ACC112 (cell line): ENCODE data around the gene ZNF397.

Experiments used
- H2AFZ ChIP-seq: fragments of 200-600 bp; sonication (generic); one replicate; pipeline ENCODE4 v1.6.0; 2017; ENCODE audit warnings: antibody characterized with exemption, low read length; ENCODE audit not compliant: unreplicated experiment
- H3K27ac ChIP-seq: fragments of 200-600 bp; sonication (generic); 2 replicates; pipeline ENCODE4 v1.5.1; 2014; ENCODE audit warnings: low read depth, mild to moderate bottlenecking, antibody characterized with exemption, low read length, moderate library complexity
- H3K27me3 ChIP-seq: fragments of 200-600 bp; sonication (generic); 2 replicates; pipeline ENCODE4 v1.6.1; 2014; ENCODE audit warnings: mild to moderate bottlenecking, antibody characterized with exemption, low read length, moderate library complexity, mixed read lengths; ENCODE audit not compliant: insufficient read depth
- H3K36me3 ChIP-seq: fragments of 200-600 bp; sonication (generic); 2 replicates; pipeline ENCODE4 v1.6.1; 2016; ENCODE audit warnings: mild to moderate bottlenecking, antibody characterized with exemption, low read length, moderate library complexity, mixed read lengths; ENCODE audit not compliant: insufficient read depth
- H3K4me1 ChIP-seq: fragments of 200-600 bp; sonication (generic); one replicate; pipeline ENCODE4 v1.6.1; 2016; ENCODE audit warnings: low read length, mixed read lengths; ENCODE audit not compliant: insufficient read depth, unreplicated experiment, control insufficient read depth
- H3K4me3 ChIP-seq: fragments of 200-600 bp; sonication (generic); 2 replicates; pipeline ENCODE4 v1.5.1; 2014; ENCODE audit warnings: mild to moderate bottlenecking, low read depth, low read length
- H3K79me2 ChIP-seq: fragments of 200-600 bp; sonication (generic); one replicate; pipeline ENCODE4 v1.6.0; 2016; ENCODE audit warnings: low read length; ENCODE audit not compliant: control insufficient read depth, unreplicated experiment, insufficient read depth

Gene ZNF397

GRCh38 chr18:35290094-35290735 lies 49.4 kb downstream of the ZNF397 start, which contains the start of gene ZSCAN30:
Gene ZSCAN30 (minus strand): TSS chr18:35290229. CDS start chr18:35264352, 25,877 bp downstream.
- Histone ChIP-seq H3K79me2 (peaks cover 77% of the 10 kb centered on the region), H3K4me3 (peak within 1 kb of the TSS; percentile 85), H2AFZ (peak within 1 kb of the TSS; percentile 85), H3K27me3 (no peaks in the 10 kb centered on the region), H3K36me3 (peaks cover 48% of the 10 kb centered on the region), H3K4me1 (peaks cover 15% of the 10 kb centered on the region), H3K27ac (peak within 1 kb of the TSS; percentile 68)

- no peak overlapping the region for H2AFZ ChIP-seq
- H3K4me1 ChIP-seq: peaks cover 15% of the 10 kb centered on the region
- H3K36me3 ChIP-seq: peaks cover 51% of the 10 kb centered on the region
- peak overlapping the region; percentile 85 for H3K4me3 ChIP-seq
- peaks cover 79% of the 10 kb centered on the region for H3K79me2 ChIP-seq
- H3K27ac ChIP-seq: no peak overlapping the region
- H3K27me3 ChIP-seq: no peaks in the 10 kb centered on the region
Measured at GRCh38 chr18:35291166-35291565, 50.3 kb downstream of the ZNF397 start.

- Histone ChIP-seq H3K36me3 (peaks cover 72% of the 10 kb centered on the region), H3K4me3 (no peak overlapping the region), H3K27me3 (no peaks in the 10 kb centered on the region), H3K27ac (no peak overlapping the region), H2AFZ (no peak overlapping the region), H3K79me2 (peaks cover 59% of the 10 kb centered on the region), H3K4me1 (peaks cover 7% of the 10 kb centered on the region)
Measured at GRCh38 chr18:35296060-35296459, 55.2 kb downstream of the ZNF397 start.

GRCh38 chr18:35303610-35304009 lies 62.8 kb downstream of the ZNF397 start:
- Histone ChIP-seq H3K79me2 (peaks cover 32% of the 10 kb centered on the region), H3K36me3 (peaks cover 88% of the 10 kb centered on the region), H3K4me1 (no peaks in the 10 kb centered on the region), H3K27me3 (no peaks in the 10 kb centered on the region), H3K4me3 (no peak overlapping the region), H2AFZ (no peak overlapping the region), H3K27ac (no peak overlapping the region)

GRCh38 chr18:35306588-35307250 lies 65.9 kb downstream of the ZNF397 start:
- H3K27ac ChIP-seq: no peak overlapping the region
- H3K36me3 ChIP-seq: peaks cover 85% of the 10 kb centered on the region
- H3K4me3 ChIP-seq: no peak overlapping the region
- H3K4me1 ChIP-seq: peaks cover 4% of the 10 kb centered on the region
- H2AFZ ChIP-seq: no peak overlapping the region
- H3K27me3 ChIP-seq: no peaks in the 10 kb centered on the region
- H3K79me2 ChIP-seq: peaks cover 13% of the 10 kb centered on the region
